Measurements from ENCODE around the gene SMG5.

Gene SMG5

GRCh38 chr1:156284112-156284511 lies 1.5 kb upstream of the SMG5 start, which contains the start of gene TMEM79:
TMEM79 (plus strand) TSS chr1:156284325; CDS start chr1:156285227, 902 bp downstream.
- H3K4me3 ChIP-seq (ENCODE audit: low read depth, low read length): peak within 1 kb of the TSS; percentile 90
- no peak for DNase-seq (ENCODE audit: low read depth, low spot score)
- TF ChIP-seq CTCF (IDR thresholded peaks at IDR 0.05; ENCODE audit: low read depth, low read length): no peak
- in situ Hi-C loops (cut with HindIII; ENCODE audit: low sequenced_read_pairs): no loop called here

- in situ Hi-C loops (cut with HindIII; ENCODE audit: low sequenced_read_pairs): no loop called here
- no peak for DNase-seq (ENCODE audit: low read depth, low spot score)
- no peak for TF ChIP-seq CTCF (IDR thresholded peaks at IDR 0.05; ENCODE audit: low read depth, low read length)
- peak overlapping the region; percentile 90 for H3K4me3 ChIP-seq (ENCODE audit: low read depth, low read length)
Observed at GRCh38 chr1:156283521-156283920, 896 bp upstream of the SMG5 start.

- H3K4me3 ChIP-seq (ENCODE audit: low read depth, low read length): peak overlapping the region; percentile 90
- DNase-seq (ENCODE audit: low read depth, low spot score): peak; percentile 8
- in situ Hi-C loops (cut with HindIII; ENCODE audit: low sequenced_read_pairs): no loop called here
- no peak for TF ChIP-seq CTCF (IDR thresholded peaks at IDR 0.05; ENCODE audit: low read depth, low read length)
Observed at GRCh38 chr1:156281693-156282478, 739 bp downstream of the SMG5 start.

- TF ChIP-seq CTCF (IDR thresholded peaks at IDR 0.05; ENCODE audit: low read depth, low read length): no peak
- DNase-seq (ENCODE audit: low read depth, low spot score): peak; percentile 17
- in situ Hi-C loops (cut with HindIII; ENCODE audit: low sequenced_read_pairs): no loop called here
- H3K4me3 ChIP-seq (ENCODE audit: low read depth, low read length): peak overlapping the region; percentile 90
Observed at GRCh38 chr1:156281281-156281680, 1.3 kb downstream of the SMG5 start.

- DNase-seq (ENCODE audit: low read depth, low spot score): no peak
- in situ Hi-C loops (cut with HindIII; ENCODE audit: low sequenced_read_pairs): no loop called here
- H3K4me3 ChIP-seq (ENCODE audit: low read depth, low read length): no peak overlapping the region
- TF ChIP-seq CTCF (IDR thresholded peaks at IDR 0.05; ENCODE audit: low read depth, low read length): no peak
Observed at GRCh38 chr1:156279837-156280236, 2.8 kb downstream of the SMG5 start.

GRCh38 chr1:156276966-156277381 lies 5.7 kb downstream of the SMG5 start:
- no peak for DNase-seq (ENCODE audit: low read depth, low spot score)
- in situ Hi-C loops (cut with HindIII; ENCODE audit: low sequenced_read_pairs): no loop called here
- TF ChIP-seq CTCF (IDR thresholded peaks at IDR 0.05; ENCODE audit: low read depth, low read length): no peak
- no peak overlapping the region for H3K4me3 ChIP-seq (ENCODE audit: low read depth, low read length)
